GM12892 (cell line): ENCODE measurements around the gene POMP.

Experiments
- POLR2A ChIP-seq: IDR thresholded peaks from 2 replicates; pipeline ENCODE4 v1.6.1; 2011; ENCODE audit warnings: low read depth, low read length, control low read depth
- POLR2AphosphoS5 ChIP-seq: IDR thresholded peaks from 2 replicates; pipeline ENCODE4 v1.6.1; 2011; ENCODE audit warnings: low read depth, low read length, control low read depth
- TAF1 ChIP-seq: IDR thresholded peaks from 2 replicates; pipeline ENCODE4 v1.6.1; 2011; ENCODE audit warnings: low read depth, mild to moderate bottlenecking, control low read depth, low read length, borderline replicate concordance

DNA sequence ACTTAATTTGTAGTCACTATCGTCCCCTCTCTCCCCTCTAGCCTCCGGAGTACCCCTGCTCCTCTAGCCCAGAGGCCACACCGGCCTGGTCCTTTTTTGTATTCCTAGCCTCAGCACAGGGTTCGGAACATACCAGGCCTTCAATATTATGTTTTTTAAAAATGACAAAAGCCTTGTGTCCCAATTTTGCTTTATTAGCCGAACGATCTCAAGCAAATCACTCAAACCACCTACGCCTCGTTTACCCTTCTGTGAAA lies 463 bp upstream of the POMP start:
- no peak for TF ChIP-seq TAF1
- TF ChIP-seq POLR2A = no peak
- TF ChIP-seq POLR2AphosphoS5 = no peak
